Inferior parietal cortex (tissue), 1 donor: ENCODE results near the gene AFTPH.

Experiments used
- DNase-seq: peaks from one replicate; pipeline ENCODE4 v3.0.0-alpha.2; 2016; ENCODE audit errors: extremely low spot score

AFTPH gene

DNA sequence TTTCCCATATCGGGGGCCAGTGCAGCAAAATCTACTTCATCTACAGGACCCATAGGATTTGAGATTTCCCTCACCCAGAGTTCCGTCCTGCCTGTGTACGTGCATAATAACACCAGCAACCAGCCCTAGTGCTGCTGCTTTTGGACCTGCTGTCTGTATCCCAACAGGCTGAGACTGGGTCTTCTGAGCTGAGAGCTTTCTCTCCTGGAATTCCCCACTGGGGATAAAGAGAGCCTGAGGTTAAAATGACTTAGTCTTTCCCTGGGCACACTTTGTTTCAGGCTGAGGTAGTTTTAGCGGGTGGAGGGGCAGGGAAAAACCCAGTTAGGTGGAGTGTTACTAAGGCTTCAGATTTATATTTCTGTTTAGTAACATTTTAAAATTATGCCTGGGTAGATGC is 67.1 kb downstream of the AFTPH start:
- no peak for DNase-seq

- DNase-seq = no peak
Measured at GRCh38 chr2:64593035-64593655, 69.0 kb downstream of the AFTPH start.

DNA sequence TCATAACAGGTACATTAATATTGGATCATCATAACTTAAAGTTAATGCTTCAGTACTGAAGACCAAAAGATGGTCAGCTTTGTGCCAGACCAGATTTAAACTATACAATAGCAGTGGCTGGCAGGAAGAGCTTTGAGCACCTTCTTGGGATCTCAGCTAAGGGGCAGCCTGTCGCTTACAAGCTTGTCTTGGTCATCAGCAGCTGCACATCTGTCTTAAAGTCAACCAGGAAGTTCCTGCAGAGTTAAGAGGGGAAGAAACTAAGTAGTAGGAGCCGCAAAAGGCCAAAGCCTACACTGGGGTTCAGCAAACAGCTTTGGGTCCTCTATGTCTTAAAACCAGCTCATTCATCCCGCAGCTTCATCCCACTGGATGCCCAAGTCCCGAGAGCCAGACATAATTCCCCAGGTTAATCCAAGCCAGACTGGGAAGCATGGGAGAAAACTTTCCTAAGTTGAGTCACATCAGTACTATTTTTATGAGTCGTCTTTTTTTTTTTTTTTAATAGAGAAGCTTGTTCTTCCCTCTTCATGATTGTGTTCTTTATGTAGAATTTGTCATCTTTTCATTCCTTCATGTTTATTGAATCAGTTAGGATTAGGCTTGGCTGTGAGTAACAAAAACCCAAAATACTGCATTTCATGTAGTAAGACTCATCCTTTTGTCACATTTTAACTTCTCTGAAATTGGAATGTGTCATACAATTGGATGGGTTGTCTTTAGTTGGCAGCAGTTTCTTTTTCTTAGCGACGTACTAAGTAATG is 70.3 kb downstream of the AFTPH start:
- no peak for DNase-seq

GRCh38 chr2:64595397-64596176 is 71.5 kb downstream of the AFTPH start:
- peak; percentile 59 for DNase-seq

- no peak for DNase-seq
Measured at GRCh38 chr2:64598226-64598625, 74.1 kb downstream of the AFTPH start.

- DNase-seq = no peak
Measured at GRCh38 chr2:64599469-64599868, 75.3 kb downstream of the AFTPH start.

- DNase-seq = no peak
Measured at GRCh38 chr2:64601034-64601754, 77.1 kb downstream of the AFTPH start.

DNA sequence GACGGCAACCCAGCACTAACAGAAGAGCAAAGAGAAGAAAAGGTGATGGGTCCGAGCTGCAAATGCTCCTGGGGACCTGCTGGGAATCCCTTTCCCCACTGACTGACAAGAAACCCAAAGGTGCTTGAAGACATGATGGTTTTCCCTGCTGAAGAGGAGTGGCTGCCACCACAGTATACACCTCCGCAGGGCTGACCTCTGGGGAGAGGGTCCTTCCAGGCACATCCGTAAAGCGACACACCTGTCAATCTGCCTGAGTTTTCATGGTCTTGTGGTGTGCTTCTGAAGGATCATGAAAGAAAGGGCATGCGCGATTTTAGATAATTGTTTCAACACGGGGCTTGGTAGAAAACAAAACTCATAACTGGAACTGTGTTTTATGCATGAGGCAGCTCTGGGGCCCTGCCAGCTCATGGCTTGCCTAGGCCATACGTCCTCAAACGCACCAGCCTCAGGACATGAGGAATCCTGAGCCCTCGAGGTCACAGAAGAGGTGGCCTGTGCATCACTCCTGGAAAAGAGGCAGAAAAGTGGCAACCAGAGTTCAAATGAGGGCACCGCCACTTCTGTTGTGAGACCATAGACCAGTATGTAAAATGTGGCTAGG is 77.8 kb downstream of the AFTPH start:
- no peak for DNase-seq

- no peak for DNase-seq
Measured at GRCh38 chr2:64602436-64602835, 78.3 kb downstream of the AFTPH start.

- no peak for DNase-seq
Measured at GRCh38 chr2:64604155-64604554, 80.0 kb downstream of the AFTPH start.

GRCh38 chr2:64605026-64605471 is 80.9 kb downstream of the AFTPH start:
- no peak for DNase-seq

- no peak for DNase-seq
Measured at GRCh38 chr2:64605991-64606478, 81.9 kb downstream of the AFTPH start.

DNA sequence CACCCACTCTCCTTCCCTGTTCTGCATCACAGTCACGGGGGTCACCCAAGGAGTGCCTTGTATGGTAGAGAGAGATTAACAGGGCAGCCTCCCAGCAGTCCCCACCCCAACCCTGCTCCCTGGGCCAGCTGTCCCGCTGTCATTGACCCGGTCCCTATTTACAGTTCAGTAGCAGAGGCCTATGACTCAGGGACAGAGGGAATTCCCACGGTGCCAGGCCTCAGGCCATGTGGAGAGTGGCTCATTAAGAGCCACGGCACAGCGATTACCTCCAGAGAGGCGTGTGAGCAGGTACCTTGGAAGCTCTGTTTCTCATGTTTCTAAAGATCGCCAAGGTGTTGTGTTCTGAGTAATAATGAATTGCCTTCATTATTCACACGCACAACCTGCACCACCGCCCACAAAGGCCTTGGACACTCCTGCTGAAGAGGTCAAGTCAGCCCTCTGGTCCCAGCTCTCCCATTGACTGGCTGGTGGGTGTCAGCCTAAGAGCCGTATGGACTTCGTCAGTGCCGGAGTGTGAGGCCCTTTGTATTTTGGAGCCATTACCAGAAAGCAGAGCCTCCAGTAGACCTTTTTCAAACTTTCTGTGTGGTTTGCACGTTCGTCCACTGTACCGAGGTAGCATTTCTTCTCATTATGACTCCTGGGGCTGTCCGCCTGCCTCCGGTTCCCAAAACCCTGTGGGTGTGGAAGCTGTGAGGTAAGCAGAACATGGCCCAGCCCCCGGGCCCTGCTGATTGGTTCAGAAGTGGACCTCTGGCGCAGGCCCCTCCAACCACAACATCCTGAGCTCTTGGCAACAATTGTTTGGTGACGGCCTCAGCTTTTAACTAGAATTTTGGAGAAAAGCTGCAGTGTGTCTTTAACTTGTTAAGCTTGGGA is 82.6 kb downstream of the AFTPH start:
- peak; percentile 47 for DNase-seq

DNA sequence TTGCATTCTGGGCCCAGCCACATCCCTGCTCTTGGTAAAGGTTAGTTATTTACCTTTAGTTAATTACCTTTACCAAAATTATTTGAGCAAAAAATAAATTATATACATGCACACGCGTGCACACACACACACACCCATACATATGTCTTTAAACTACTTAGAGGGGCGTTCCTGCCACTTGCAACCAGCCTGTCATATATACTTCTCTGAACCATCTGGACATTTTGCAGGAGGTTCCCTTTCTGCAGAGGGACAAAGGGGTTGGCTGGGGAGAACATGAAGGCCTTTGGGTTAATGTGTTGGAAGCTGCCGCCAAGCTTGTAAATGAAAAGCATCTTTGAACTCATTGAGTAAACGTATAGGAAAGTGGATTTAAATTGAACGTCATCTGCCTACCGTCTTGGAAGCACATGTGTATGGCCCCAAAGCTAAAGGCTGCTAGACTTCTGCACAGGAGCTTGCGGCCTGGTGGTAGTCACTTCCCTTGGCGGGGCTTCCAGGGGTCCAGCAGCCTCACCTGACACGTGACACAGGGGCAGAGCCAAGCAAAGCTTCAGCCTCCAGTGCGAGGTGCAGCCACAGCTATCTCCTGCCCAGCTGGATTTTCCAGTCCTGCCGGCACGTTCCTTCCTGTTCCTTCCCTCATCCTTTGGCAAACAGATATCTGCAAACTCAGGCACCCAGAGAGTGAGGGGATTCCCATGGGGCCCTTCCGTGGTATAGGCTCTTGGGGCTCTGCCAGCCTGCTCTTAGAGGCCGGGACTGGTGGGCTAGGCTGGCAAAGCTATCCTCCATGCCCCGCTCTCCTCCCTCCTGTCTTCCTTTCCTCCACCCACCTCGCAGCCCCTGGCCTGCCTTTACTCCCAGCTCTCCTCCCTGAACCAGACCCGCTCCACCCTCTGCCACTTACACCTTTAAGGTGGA is 83.5 kb downstream of the AFTPH start:
- DNase-seq = no peak

GRCh38 chr2:64608867-64609226 is 84.7 kb downstream of the AFTPH start:
- DNase-seq = no peak

DNA sequence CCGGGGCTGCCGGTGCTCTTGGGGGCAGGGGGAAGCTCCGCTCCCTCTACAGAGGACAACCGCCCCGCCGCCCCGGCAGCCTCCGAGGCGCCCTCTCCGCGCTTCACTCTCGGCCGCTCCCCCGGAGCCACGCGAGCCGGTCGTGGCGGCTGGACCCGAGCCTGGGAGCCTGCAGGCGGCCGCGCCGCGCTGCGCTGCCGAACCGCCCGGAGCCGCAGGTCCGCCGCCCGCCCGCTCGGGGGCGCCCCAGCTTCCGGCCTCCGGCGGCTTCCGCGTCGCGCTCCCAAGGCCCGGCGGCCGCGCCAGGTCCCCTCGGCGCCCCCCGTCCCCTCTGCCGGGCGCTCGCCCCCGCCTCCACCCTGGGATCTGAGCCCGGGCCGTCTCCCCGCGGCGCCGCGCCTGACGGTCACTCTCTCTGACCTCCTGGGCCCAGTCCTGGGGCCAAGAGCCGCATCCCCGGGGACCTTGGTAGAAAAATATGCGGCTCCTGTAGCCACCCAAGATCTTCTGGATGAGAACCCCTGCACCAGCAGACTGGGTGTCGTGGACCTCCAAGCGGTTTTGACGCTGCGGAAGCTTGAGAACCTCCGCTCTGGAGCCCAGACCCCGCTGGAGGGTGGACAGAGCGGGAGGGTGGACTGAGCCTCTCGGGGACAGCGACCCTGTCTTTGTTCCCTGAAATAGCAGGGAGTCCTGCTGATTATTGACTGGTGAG is 85.3 kb downstream of the AFTPH start:
- no peak for DNase-seq

GRCh38 chr2:64609942-64610281 is 85.8 kb downstream of the AFTPH start:
- DNase-seq = no peak

DNA sequence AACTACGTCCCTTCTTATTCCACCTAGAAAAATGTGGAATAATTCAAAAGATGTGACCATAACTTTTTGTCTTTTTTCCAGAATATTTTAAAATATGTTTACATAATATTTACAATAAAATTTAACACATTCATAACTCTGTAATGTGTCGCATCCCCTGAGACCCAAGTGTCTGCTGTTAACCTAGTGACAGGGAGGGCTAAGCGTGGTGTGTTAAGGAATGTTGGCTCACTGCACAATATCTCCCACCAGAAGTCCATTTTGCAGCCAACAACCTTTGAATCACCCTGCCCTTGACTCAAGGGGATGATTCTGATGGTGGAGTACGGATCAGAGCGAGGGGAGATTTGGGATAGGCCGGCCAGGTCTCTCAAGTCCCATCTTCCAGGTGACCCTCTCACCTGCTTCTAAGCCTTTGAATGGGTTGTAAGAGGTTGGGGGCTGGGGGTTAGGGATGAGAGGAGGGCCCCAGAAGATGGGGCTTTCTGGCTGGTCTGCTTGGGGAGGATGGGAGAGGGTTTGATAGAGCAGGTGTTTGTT is 86.3 kb downstream of the AFTPH start:
- DNase-seq = no peak
